DND-41 (cell line): ENCODE measurements around the gene TFCP2.

Experiments used
- ATAC-seq: fragments of 200-7000 bp; cut with Tn5 transposase; 3 replicates; pipeline ENCODE4 v1.9.1; 2021; ENCODE audit warnings: low read depth; ENCODE audit not compliant: insufficient read depth
- DNase-seq: peaks from one replicate; pipeline ENCODE4 v3.0.0-alpha.2; 2020
- H2AFZ ChIP-seq: 2 replicates; pipeline ENCODE4 v1.6.0; 2012; ENCODE audit warnings: low read depth, low read length
- H3K27ac ChIP-seq: 2 replicates; pipeline ENCODE4 v1.5.1; 2012; ENCODE audit warnings: low read length, inconsistent platforms
- H3K27me3 ChIP-seq: fragments of 200-600 bp; sonication (generic); 2 replicates; pipeline ENCODE4 v1.6.0; 2012; ENCODE audit warnings: low read length, mild to moderate bottlenecking, inconsistent platforms; ENCODE audit not compliant: insufficient read depth, poor library complexity
- H3K36me3 ChIP-seq: 2 replicates; pipeline ENCODE4 v1.5.1; 2012; ENCODE audit warnings: low read length, inconsistent platforms; ENCODE audit not compliant: insufficient read depth
- H3K4me1 ChIP-seq: 2 replicates; pipeline ENCODE4 v1.5.1; 2012; ENCODE audit warnings: mild to moderate bottlenecking, low read length; ENCODE audit not compliant: insufficient read depth
- H3K4me2 ChIP-seq: 2 replicates; pipeline ENCODE4 v1.6.0; 2012; ENCODE audit warnings: mild to moderate bottlenecking, moderate library complexity, low read length, inconsistent platforms; ENCODE audit not compliant: insufficient read depth
- H3K4me3 ChIP-seq, 2 experiments: fragments of 200-600 bp in 1 of 2; shearing (Covaris generic) in 1 of 2; 2 replicates each; pipeline ENCODE4 v1.5.1; 2012 to 2016; ENCODE audit warnings: inconsistent platforms in 2 of 2, low read length in 2 of 2, mild to moderate bottlenecking in 2 of 2, low read depth in 1 of 2, moderate library complexity in 1 of 2
- H3K79me2 ChIP-seq: 2 replicates; pipeline ENCODE4 v1.6.0; 2012; ENCODE audit warnings: low read length, inconsistent platforms; ENCODE audit not compliant: insufficient read depth
- H3K9ac ChIP-seq: 2 replicates; pipeline ENCODE4 v1.6.0; 2012; ENCODE audit warnings: low read depth, mild to moderate bottlenecking, inconsistent platforms, low read length, moderate library complexity
- H3K9me3 ChIP-seq: 2 replicates; pipeline ENCODE4 v1.5.1; 2012; ENCODE audit warnings: low read length, moderate library complexity, mild to moderate bottlenecking, inconsistent platforms; ENCODE audit not compliant: insufficient read depth, severe bottlenecking
- H4K20me1 ChIP-seq: 2 replicates; pipeline ENCODE4 v1.6.0; 2012; ENCODE audit warnings: low read length; ENCODE audit not compliant: insufficient read depth
- CTCF ChIP-seq: IDR thresholded peaks from 2 replicates; pipeline ENCODE4 v1.5.1; 2012; ENCODE audit warnings: borderline replicate concordance, low read length, moderate library complexity, mild to moderate bottlenecking; ENCODE audit not compliant: poor library complexity, severe bottlenecking; ENCODE audit errors: extremely low read depth
- EZH2 ChIP-seq: IDR thresholded peaks from 3 replicates; pipeline ENCODE4 v1.6.1; 2012; ENCODE audit warnings: borderline replicate concordance, low read depth, mild to moderate bottlenecking, moderate library complexity, low read length, inconsistent platforms; ENCODE audit not compliant: severe bottlenecking

TFCP2 gene

GRCh38 chr12:51065530-51065929 is 107.4 kb downstream of the TFCP2 start:
- no peaks in the 10 kb centered on the region for H3K79me2 ChIP-seq
- H3K9me3 ChIP-seq, result no peaks in the 10 kb centered on the region
- H3K9ac ChIP-seq, result no peak overlapping the region
- H3K4me1 ChIP-seq, result no peaks in the 10 kb centered on the region
- no peak overlapping the region for H3K4me3 ChIP-seq
- peaks cover 83% of the 10 kb centered on the region for H3K36me3 ChIP-seq
- no peak overlapping the region for H3K4me2 ChIP-seq
- no peak overlapping the region for H3K27ac ChIP-seq
- no peaks in the 10 kb centered on the region for H3K27me3 ChIP-seq
- no peak overlapping the region for H2AFZ ChIP-seq
- H4K20me1 ChIP-seq, result 0 out of 2 replicates have a peak, but pooled peaks cover 6% of the 10 kb centered on the region
- ATAC-seq (no peak), DNase-seq (no peak)
- TF ChIP-seq CTCF, result no peak
- no peak for TF ChIP-seq EZH2

GRCh38 chr12:51062631-51063397 is 110.1 kb downstream of the TFCP2 start:
- Histone ChIP-seq H3K36me3 (peaks cover 90% of the 10 kb centered on the region), H3K9ac (no peak overlapping the region), H3K4me1 (no peaks in the 10 kb centered on the region), H3K27me3 (no peaks in the 10 kb centered on the region), H3K9me3 (no peaks in the 10 kb centered on the region), H3K4me2 (no peak overlapping the region), H3K79me2 (no peaks in the 10 kb centered on the region), H4K20me1 (0 out of 2 replicates have a peak, but pooled peaks cover 6% of the 10 kb centered on the region), H2AFZ (no peak overlapping the region), H3K4me3 (no peak overlapping the region), H3K27ac (no peak overlapping the region)
- TF ChIP-seq EZH2, result no peak
- no peak for TF ChIP-seq CTCF
- DNase-seq (no peak), ATAC-seq (no peak)

- H3K36me3 ChIP-seq, result peaks cover 88% of the 10 kb centered on the region
- DNase-seq (no peak), ATAC-seq (no peak)
- no peaks in the 10 kb centered on the region for H3K79me2 ChIP-seq
- no peak for TF ChIP-seq CTCF
- no peak for TF ChIP-seq EZH2
- H3K4me3 ChIP-seq, result no peak overlapping the region
- no peaks in the 10 kb centered on the region for H3K4me1 ChIP-seq
- H2AFZ ChIP-seq, result no peak overlapping the region
- H3K27me3 ChIP-seq, result no peaks in the 10 kb centered on the region
- H3K9ac ChIP-seq, result no peak overlapping the region
- H3K9me3 ChIP-seq, result no peaks in the 10 kb centered on the region
- 0 out of 2 replicates have a peak, but pooled peaks cover 6% of the 10 kb centered on the region for H4K20me1 ChIP-seq
- no peak overlapping the region for H3K27ac ChIP-seq
- H3K4me2 ChIP-seq, result no peak overlapping the region
Observed at GRCh38 chr12:51059086-51059485, 113.8 kb downstream of the TFCP2 start.
